ENCODE measurements around the gene DAO.
A peak's percentile ranks its signal among the peaks of the same experiment; 100 is the strongest.

DAO gene

GRCh38 chr12:108876550-108876949 is 3.3 kb upstream of the DAO start:
- DNase-seq: no peak

GRCh38 chr12:108881953-108882352 is 2.1 kb downstream of the DAO start:
- DNase-seq: no peak

GRCh38 chr12:108884116-108885012 is 4.5 kb downstream of the DAO start:
- no peak for DNase-seq

GRCh38 chr12:108886873-108887629 is 7.2 kb downstream of the DAO start:
- no peak for DNase-seq

GRCh38 chr12:108888031-108888430 is 8.1 kb downstream of the DAO start:
- DNase-seq: no peak

GRCh38 chr12:108890208-108890607 is 10.3 kb downstream of the DAO start:
- DNase-seq: no peak

- DNase-seq: no peak
Measured at GRCh38 chr12:108895220-108895802, 15.4 kb downstream of the DAO start.

- no peak for DNase-seq
Measured at GRCh38 chr12:108896336-108896735, 16.4 kb downstream of the DAO start.

- no peak for DNase-seq
Measured at GRCh38 chr12:108896817-108897216, 16.9 kb downstream of the DAO start.

GRCh38 chr12:108899145-108899544 is 19.3 kb downstream of the DAO start:
- no peak for DNase-seq

- no peak for DNase-seq
Measured at GRCh38 chr12:108905725-108906124, 25.8 kb downstream of the DAO start.

- no peak for DNase-seq
Measured at GRCh38 chr12:108906971-108907370, 27.1 kb downstream of the DAO start.

GRCh38 chr12:108907839-108908351 is 28.0 kb downstream of the DAO start:
- DNase-seq: peak; percentile 49

GRCh38 chr12:108910336-108910735 is 30.4 kb downstream of the DAO start:
- no peak for DNase-seq

- DNase-seq: no peak
Measured at GRCh38 chr12:108911915-108912314, 32.0 kb downstream of the DAO start.

- no peak for DNase-seq
Measured at GRCh38 chr12:108912361-108912760, 32.5 kb downstream of the DAO start.

GRCh38 chr12:108914121-108914531 is 34.2 kb downstream of the DAO start:
- no peak for DNase-seq

- DNase-seq: no peak
Measured at GRCh38 chr12:108915632-108916133, 35.8 kb downstream of the DAO start.

- no peak for DNase-seq
Measured at GRCh38 chr12:108916336-108916735, 36.4 kb downstream of the DAO start.

- DNase-seq: no peak
Measured at GRCh38 chr12:108918206-108918605, 38.3 kb downstream of the DAO start.

GRCh38 chr12:108918960-108919642 is 39.2 kb downstream of the DAO start:
- DNase-seq: no peak

- DNase-seq: no peak
Measured at GRCh38 chr12:108921946-108922345, 42.1 kb downstream of the DAO start.

GRCh38 chr12:108922918-108923317 is 43.0 kb downstream of the DAO start:
- no peak for DNase-seq

Measured in kidney glomerular epithelial cell (primary cell).